Colonic mucosa (tissue), 4 donors: ENCODE data around the gene MRPS2. TPM values are rescaled to one million over a fixed set of nuclear protein-coding genes. Genes with fewer than 3 reads are reported as not detected.

ENCODE experiments used
- DNase-seq: peaks from one replicate; pipeline ENCODE4 v3.0.0-alpha.2; 2020
- H3K27ac ChIP-seq: fragments of 200-600 bp; one replicate; pipeline ENCODE4 v1.8.0; 2021
- H3K27me3 ChIP-seq: fragments of 200-600 bp; one replicate; pipeline ENCODE4 v1.8.0; 2021
- H3K36me3 ChIP-seq: fragments of 200-600 bp; one replicate; pipeline ENCODE4 v1.8.0; 2021
- H3K4me1 ChIP-seq: fragments of 200-600 bp; one replicate; pipeline ENCODE4 v1.8.0; 2021; ENCODE audit warnings: mild to moderate bottlenecking
- H3K4me3 ChIP-seq: fragments of 200-600 bp; one replicate; pipeline ENCODE4 v1.8.0; 2021
- H3K9ac ChIP-seq, 2 donors: one replicate each; pipeline ENCODE4 v1.7.0; 2013; ENCODE audit warnings: control low read depth in 2 of 2, low read depth in 2 of 2, low read length in 2 of 2
- H3K9me3 ChIP-seq: fragments of 200-600 bp; one replicate; pipeline ENCODE4 v1.8.0; 2021
- CTCF ChIP-seq: fragments of 200-600 bp; IDR thresholded peaks from one replicate; pipeline ENCODE4 v1.8.0; 2022; ENCODE audit warnings: antibody characterized with exemption, mild to moderate bottlenecking
- intact Hi-C: fragments of 100-400 bp; cut with DNase I; formaldehyde crosslinking; loops from one replicate; pipeline ENCODE4 v1.14.1; 2022
- total RNA-seq, 2 donors: library from RNA; stranded (reverse); fragmentation: NEBNext Ultra II Directional in 1 of 2; extraction: Animal tissue kit (Norgen Biotek cat#: 25700) in 1 of 2; gene quantifications; one replicate each; pipeline ENCODE4 v1.2.1, GENCODE V29; 2021
- donor health status: healthy.
- donor health status: DM: no; HTN: no; CAD: no.
- donor health status: DM: no; HTN: no; CAD: no.

The MRPS2 gene
- total RNA-seq, 2 donors from 2014 or later = 35.9 to 61.1 TPM

- peak; percentile 67 for TF ChIP-seq CTCF
- peak; percentile 52 for DNase-seq
- Histone ChIP-seq H3K9ac (no peak overlapping the region), H3K36me3 (no peaks in the 10 kb centered on the region), H3K9me3 (no peaks in the 10 kb centered on the region), H3K4me3 (no peak overlapping the region), H3K27me3 (no peaks in the 10 kb centered on the region), H3K4me1 (peaks cover 9% of the 10 kb centered on the region), H3K27ac (no peak overlapping the region)
- intact Hi-C loops = no loop called here
Observed at GRCh38 chr9:135504262-135505243, 4.1 kb downstream of the MRPS2 start.

GRCh38 chr9:135505406-135506187 is 5.1 kb downstream of the MRPS2 start:
- TF ChIP-seq CTCF = no peak
- Histone ChIP-seq H3K36me3 (no peaks in the 10 kb centered on the region), H3K4me1 (peaks cover 9% of the 10 kb centered on the region), H3K4me3 (no peak overlapping the region), H3K9me3 (no peaks in the 10 kb centered on the region), H3K9ac (no peak overlapping the region), H3K27ac (no peak overlapping the region), H3K27me3 (no peaks in the 10 kb centered on the region)
- no peak for DNase-seq
- intact Hi-C loops = no loop called here

DNA sequence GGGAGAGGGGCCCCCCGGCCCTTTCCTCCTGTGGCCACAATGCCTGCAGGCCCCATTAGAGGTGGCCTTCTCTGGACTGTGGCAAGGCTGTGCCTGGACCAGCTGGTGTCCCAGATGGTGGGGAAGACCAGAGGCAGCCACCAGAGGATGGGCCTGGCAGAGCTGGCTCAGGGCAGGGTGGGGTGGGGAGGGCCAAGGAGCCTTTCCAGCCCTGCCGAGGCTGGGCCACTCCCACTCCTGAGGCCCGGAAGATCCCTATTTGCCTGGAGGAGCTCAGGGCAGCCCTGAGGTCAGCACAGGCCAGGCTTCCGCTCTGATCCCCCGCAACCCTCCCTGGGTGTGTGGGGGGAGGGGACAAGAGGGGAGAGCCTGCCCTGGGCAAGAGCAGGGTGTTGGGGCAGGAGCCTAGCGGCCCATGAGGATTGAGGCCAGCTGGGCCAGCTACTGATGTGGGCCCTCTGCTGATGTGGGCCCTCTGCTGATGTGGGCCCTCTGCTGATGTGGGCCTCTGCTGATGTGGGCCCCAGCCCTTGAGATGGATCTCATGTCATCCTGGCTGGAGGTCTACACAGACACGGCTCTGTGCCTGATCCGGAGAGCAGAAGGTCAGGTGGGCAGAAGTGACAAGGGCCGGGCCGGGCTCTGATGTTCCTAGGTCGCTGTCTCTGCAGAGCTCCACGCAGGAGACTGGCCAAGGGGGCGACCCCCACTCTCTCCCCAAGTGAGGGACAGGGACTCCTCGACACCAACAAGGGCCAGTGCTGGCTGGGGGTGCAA is 6.0 kb downstream of the MRPS2 start:
- no peaks in the 10 kb centered on the region for H3K36me3 ChIP-seq
- H3K9me3 ChIP-seq = no peaks in the 10 kb centered on the region
- no peak overlapping the region for H3K9ac ChIP-seq
- no peaks in the 10 kb centered on the region for H3K27me3 ChIP-seq
- H3K4me1 ChIP-seq = peaks cover 5% of the 10 kb centered on the region
- no peak for DNase-seq
- H3K4me3 ChIP-seq = no peak overlapping the region
- H3K27ac ChIP-seq = no peak overlapping the region
- intact Hi-C loops = no loop called here
- no peak for TF ChIP-seq CTCF

- Histone ChIP-seq H3K9me3 (no peaks in the 10 kb centered on the region), H3K9ac (no peak overlapping the region), H3K4me3 (no peak overlapping the region), H3K27me3 (no peaks in the 10 kb centered on the region), H3K36me3 (no peaks in the 10 kb centered on the region), H3K27ac (no peak overlapping the region), H3K4me1 (no peaks in the 10 kb centered on the region)
- no peak for DNase-seq
- intact Hi-C loops = no loop called here
- no peak for TF ChIP-seq CTCF
Observed at GRCh38 chr9:135507104-135508035, 6.9 kb downstream of the MRPS2 start.
